ENCODE measurements around the gene SPTSSA. TPM values are rescaled to one million over a fixed set of nuclear protein-coding genes. Genes with fewer than 3 reads are reported as not detected.
A peak's percentile ranks its signal among the peaks of the same experiment; 100 is the strongest.

Gene SPTSSA
- total and polyA plus RNA-seq, 10 of the 15 experiments (the other 5 are each of a cell fraction or from before 2014, with no cell fraction given), result 9.3 to 37.7 (median 21.0) TPM

GRCh38 chr14:34462132-34462893, at the start of gene SPTSSA (continued):
- TF ChIP-seq MXI1 (IDR thresholded peaks at IDR 0.05; ENCODE audit: low read depth, low read length), result peak; percentile 42
- TF ChIP-seq RAD21 (IDR thresholded peaks at IDR 0.05; ENCODE audit: insufficient read depth, low read depth, low read length), result no peak
- TF ChIP-seq POLR2A (IDR thresholded peaks at IDR 0.05; ENCODE audit: low read depth, low read length), result peak; percentile 99
- no peak for TF ChIP-seq SKIL (IDR thresholded peaks at IDR 0.05; ENCODE audit: low read depth, poor library complexity, severe bottlenecking)
- no peak for TF ChIP-seq NFYA (IDR thresholded peaks at IDR 0.05; ENCODE audit: borderline replicate concordance, low read depth, low read length)
- no peak; the same call in 1 of the 2 replicates for TF ChIP-seq ASH2L (IDR thresholded peaks at IDR 0.05; ENCODE audit: borderline replicate concordance, low read depth)
- TF ChIP-seq USF2 (IDR thresholded peaks at IDR 0.05; ENCODE audit: borderline replicate concordance, low read depth, low read length), result no peak
- no peak for TF ChIP-seq RELA (IDR thresholded peaks at IDR 0.05; ENCODE audit: borderline replicate concordance, partially characterized antibody)
- TF ChIP-seq SIX5 (IDR thresholded peaks at IDR 0.05; ENCODE audit: low read depth, low read length, severe bottlenecking), result no peak
- no peak for TF ChIP-seq ZNF622 (IDR thresholded peaks at IDR 0.05)
- no peak for TF ChIP-seq MLLT1 (IDR thresholded peaks at IDR 0.05)
- TF ChIP-seq HDAC6 (IDR thresholded peaks at IDR 0.05; ENCODE audit: unreplicated experiment), result no peak
